OCI-LY3 (cell line): ENCODE results near the gene NUP85.
A peak's percentile ranks its signal among the peaks of the same experiment; 100 is the strongest.
"Not testable (repeated sequence)": the region's sequence is repeated elsewhere in the genome, so short reads cannot be mapped to it uniquely, and the experiment has no call there.

Source experiments
- H2AFZ ChIP-seq: fragments of 200-600, 300-600 bp; shearing (Covaris generic); 2 replicates; pipeline ENCODE4 v1.6.0; 2014; ENCODE audit warnings: antibody characterized with exemption, low read depth, low read length
- H3K27ac ChIP-seq: fragments of 200-600, 300-600 bp; sonication (generic); 2 replicates; pipeline ENCODE4 v1.5.1; 2014; ENCODE audit warnings: mild to moderate bottlenecking, low read length, moderate library complexity, mixed read lengths
- H3K27me3 ChIP-seq: fragments of 200-600, 300-600 bp; sonication (generic); 2 replicates; pipeline ENCODE4 v1.6.1; 2014; ENCODE audit warnings: low read depth, low read length, mixed read lengths
- H3K36me3 ChIP-seq: fragments of 200-600, 300-600 bp; sonication (generic); replicated peaks from 2 replicates; pipeline ENCODE3; 2014; ENCODE audit warnings: low read depth, low read length, mixed read lengths
- H3K4me1 ChIP-seq: fragments of 300-600, 200-600 bp; sonication (generic); 2 replicates; pipeline ENCODE4 v1.6.1; 2014; ENCODE audit warnings: low read length, mixed read lengths
- H3K4me2 ChIP-seq: fragments of 200-600, 300-600 bp; sonication (generic); 2 replicates; pipeline ENCODE4 v1.6.1; 2014; ENCODE audit warnings: low read length, mixed read lengths
- H3K4me3 ChIP-seq: fragments of 300-600, 200-600 bp; sonication (generic); 2 replicates; pipeline ENCODE4 v1.5.1; 2014; ENCODE audit warnings: antibody characterized with exemption, mild to moderate bottlenecking, low read length, moderate library complexity
- H3K79me2 ChIP-seq: fragments of 300-600, 200-600 bp; shearing (Covaris generic); 2 replicates; pipeline ENCODE4 v1.6.1; 2014; ENCODE audit warnings: mild to moderate bottlenecking, low read length, mixed read lengths
- H3K9ac ChIP-seq: fragments of 300-600, 200-600 bp; shearing (Covaris generic); 2 replicates; pipeline ENCODE4 v1.6.0; 2014; ENCODE audit warnings: mild to moderate bottlenecking, low read length, moderate library complexity
- H3K9me3 ChIP-seq: fragments of 200-600, 300-600 bp; shearing (Covaris generic); 2 replicates; pipeline ENCODE4 v1.6.1; 2014; ENCODE audit warnings: low read length, mixed read lengths; ENCODE audit not compliant: insufficient read depth
- H4K20me1 ChIP-seq: fragments of 200-600, 300-600 bp; sonication (generic); 2 replicates; pipeline ENCODE4 v1.6.1; 2016; ENCODE audit warnings: low read length, mixed read lengths; ENCODE audit not compliant: insufficient read depth
- EZH2phosphoT487 ChIP-seq: fragments of 200-600 bp; shearing (Covaris generic); IDR thresholded peaks from 2 replicates; pipeline ENCODE4 v1.6.1; 2018; ENCODE audit warnings: antibody characterized with exemption, mixed run types, low read depth
- TF ChIP-seq, protein P1 (sequence below): fragments of 200-600, 300-600 bp; sonication (generic); IDR thresholded peaks from 2 replicates; pipeline ENCODE4 v1.5.1; 2014; ENCODE audit warnings: antibody characterized with exemption, low read length, low read depth

The NUP85 gene

DNA sequence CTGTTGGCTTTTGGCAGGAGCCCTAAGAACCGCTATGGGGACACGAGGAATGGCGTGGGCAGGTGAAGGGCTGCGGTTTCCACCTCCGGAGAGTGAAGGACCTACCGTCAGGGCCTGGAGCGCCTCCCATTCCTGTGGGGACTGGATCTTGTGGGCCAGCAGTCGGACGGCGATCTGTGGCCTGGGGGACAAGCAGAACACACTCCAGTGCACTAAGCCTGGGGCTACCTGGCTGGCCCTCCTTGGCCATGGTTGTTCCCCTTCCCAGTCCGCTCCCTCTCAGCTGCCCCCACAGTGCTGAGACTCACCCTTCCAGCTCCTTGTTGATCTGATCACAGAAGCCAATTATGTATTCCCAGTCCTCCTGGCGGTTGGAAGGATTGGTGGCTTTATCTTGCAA is 40.9 kb downstream of the NUP85 start:
- H3K27ac ChIP-seq = no peak overlapping the region
- H3K36me3 ChIP-seq = peaks cover 40% of the 10 kb centered on the region

DNA sequence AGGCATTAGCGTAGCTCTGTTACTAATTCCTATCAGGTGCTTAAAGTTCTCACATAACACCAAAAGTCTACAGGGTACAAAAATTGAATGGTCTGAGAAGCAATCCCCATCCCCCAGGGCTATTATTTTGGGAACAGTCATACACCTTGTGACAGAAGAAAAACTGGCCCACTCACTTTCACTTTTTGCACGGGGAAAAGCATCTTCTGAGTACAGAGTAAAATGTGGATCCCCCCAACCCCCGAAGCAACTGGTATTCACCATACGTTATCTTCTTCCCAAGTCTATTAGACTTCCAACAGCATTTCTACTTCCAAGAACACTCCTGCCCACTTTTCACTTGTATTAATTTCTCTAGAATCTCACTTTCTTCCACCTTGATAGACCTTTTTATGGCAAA is 44.1 kb downstream of the NUP85 start:
- TF ChIP-seq EZH2phosphoT487 = no peak
- TF ChIP-seq, protein P1, sequence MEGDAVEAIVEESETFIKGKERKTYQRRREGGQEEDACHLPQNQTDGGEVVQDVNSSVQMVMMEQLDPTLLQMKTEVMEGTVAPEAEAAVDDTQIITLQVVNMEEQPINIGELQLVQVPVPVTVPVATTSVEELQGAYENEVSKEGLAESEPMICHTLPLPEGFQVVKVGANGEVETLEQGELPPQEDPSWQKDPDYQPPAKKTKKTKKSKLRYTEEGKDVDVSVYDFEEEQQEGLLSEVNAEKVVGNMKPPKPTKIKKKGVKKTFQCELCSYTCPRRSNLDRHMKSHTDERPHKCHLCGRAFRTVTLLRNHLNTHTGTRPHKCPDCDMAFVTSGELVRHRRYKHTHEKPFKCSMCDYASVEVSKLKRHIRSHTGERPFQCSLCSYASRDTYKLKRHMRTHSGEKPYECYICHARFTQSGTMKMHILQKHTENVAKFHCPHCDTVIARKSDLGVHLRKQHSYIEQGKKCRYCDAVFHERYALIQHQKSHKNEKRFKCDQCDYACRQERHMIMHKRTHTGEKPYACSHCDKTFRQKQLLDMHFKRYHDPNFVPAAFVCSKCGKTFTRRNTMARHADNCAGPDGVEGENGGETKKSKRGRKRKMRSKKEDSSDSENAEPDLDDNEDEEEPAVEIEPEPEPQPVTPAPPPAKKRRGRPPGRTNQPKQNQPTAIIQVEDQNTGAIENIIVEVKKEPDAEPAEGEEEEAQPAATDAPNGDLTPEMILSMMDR = no peak
- H3K9ac ChIP-seq = peak overlapping the region; percentile 50; the same call in 1 of the 2 replicates
- peak overlapping the region; percentile 62; the same call in 1 of the 2 replicates for H3K4me3 ChIP-seq
- H3K4me1 ChIP-seq = peaks cover 49% of the 10 kb centered on the region
- peaks cover 43% of the 10 kb centered on the region for H3K79me2 ChIP-seq
- H3K36me3 ChIP-seq = peaks cover 18% of the 10 kb centered on the region
- H3K27ac ChIP-seq = peak overlapping the region; percentile 79
- H2AFZ ChIP-seq = no peak overlapping the region
- H3K9me3 ChIP-seq = no peaks in the 10 kb centered on the region
- H4K20me1 ChIP-seq = no peaks in the 10 kb centered on the region
- H3K27me3 ChIP-seq = no peaks in the 10 kb centered on the region
- peak overlapping the region; percentile 73 for H3K4me2 ChIP-seq

More for the DNA sequence above, 40.9 kb downstream of the NUP85 start:
- no peak overlapping the region for H3K4me3 ChIP-seq
- H3K9ac ChIP-seq = no peak overlapping the region
- TF ChIP-seq, protein P1 = no peak
- no peak for TF ChIP-seq EZH2phosphoT487
- no peaks in the 10 kb centered on the region for H3K9me3 ChIP-seq
- H4K20me1 ChIP-seq = no peaks in the 10 kb centered on the region
- H3K79me2 ChIP-seq = peaks cover 35% of the 10 kb centered on the region
- no peak overlapping the region for H3K4me2 ChIP-seq
- H3K4me1 ChIP-seq = peaks cover 70% of the 10 kb centered on the region
- H3K27me3 ChIP-seq = no peaks in the 10 kb centered on the region
- H2AFZ ChIP-seq = no peak overlapping the region

DNA sequence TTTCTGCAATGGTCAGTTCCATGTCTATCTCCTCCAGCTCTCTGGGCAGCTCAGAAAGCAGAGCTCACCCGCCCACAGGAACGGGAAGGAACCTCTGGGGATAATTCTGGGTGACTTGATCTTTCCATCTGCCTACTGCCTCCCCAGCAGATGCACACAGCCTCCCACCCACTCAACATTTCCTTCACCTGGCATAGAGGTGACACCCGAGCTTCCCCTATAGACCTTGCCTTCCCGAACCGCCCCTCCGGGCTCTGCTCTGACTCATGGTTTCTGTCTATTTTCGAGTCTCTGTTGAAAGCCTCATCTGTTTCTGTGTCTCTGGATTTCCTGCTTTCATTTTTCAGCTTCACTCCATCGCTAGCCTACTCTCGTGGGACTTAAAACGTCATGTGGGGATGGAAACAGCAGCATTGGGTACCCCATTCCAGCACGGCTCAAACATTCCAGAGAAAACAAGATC is 44.6 kb downstream of the NUP85 start:
- peak overlapping the region; percentile 62 for H3K4me3 ChIP-seq
- H3K27me3 ChIP-seq = no peaks in the 10 kb centered on the region
- H3K9ac ChIP-seq = peak overlapping the region; percentile 50; the same call in 1 of the 2 replicates
- peak overlapping the region; percentile 73 for H3K4me2 ChIP-seq
- H3K9me3 ChIP-seq = no peaks in the 10 kb centered on the region
- peaks cover 44% of the 10 kb centered on the region for H3K4me1 ChIP-seq
- H3K79me2 ChIP-seq = peaks cover 43% of the 10 kb centered on the region
- no peak for TF ChIP-seq EZH2phosphoT487
- TF ChIP-seq, protein P1 = no peak
- H2AFZ ChIP-seq = no peak overlapping the region
- H4K20me1 ChIP-seq = no peaks in the 10 kb centered on the region
- H3K36me3 ChIP-seq = peaks cover 14% of the 10 kb centered on the region
- peak overlapping the region; percentile 79 for H3K27ac ChIP-seq

DNA sequence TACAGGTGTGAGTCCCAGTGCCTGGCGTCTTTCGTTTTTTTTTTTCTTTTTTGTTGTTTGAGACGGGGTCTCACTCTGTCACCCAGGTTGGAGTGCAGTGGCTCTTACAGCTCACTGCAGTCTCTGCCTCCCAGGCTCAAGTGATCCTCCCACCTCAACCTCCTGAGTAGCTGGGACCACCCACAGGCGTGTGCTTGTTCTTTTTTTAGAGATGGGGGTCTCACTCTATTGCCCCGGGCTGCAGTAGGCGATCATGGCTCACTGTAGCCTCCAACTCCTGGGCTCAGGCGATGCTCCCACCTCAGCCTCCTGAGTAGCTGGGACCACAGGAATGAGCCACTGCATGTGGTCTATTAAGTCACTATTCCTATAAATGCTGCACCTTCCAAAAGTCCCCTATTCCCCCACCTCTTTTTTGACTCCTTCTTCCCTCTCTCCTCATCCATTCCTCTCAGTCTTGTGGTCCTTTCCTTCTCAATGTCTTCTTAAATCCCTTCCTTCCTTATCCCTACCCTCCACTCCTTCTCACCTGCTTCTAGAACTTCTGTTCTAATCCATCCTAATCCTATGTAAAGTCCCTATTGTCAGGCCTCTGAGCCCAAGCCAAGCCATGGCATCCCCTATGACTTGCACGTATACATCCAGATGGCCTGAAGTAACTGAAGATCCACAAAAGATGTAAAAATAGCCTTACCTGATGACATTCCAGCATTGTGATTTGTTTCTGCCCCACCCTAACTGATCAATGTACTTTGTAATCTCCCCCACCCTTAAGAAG is 46.7 kb downstream of the NUP85 start:
- no peak overlapping the region for H2AFZ ChIP-seq
- H3K79me2 ChIP-seq = peaks cover 40% of the 10 kb centered on the region
- peaks cover 34% of the 10 kb centered on the region for H3K4me1 ChIP-seq
- H3K4me2 ChIP-seq = peak overlapping the region; percentile 73
- H4K20me1 ChIP-seq = no peaks in the 10 kb centered on the region
- peak overlapping the region; percentile 79 for H3K27ac ChIP-seq
- TF ChIP-seq, protein P1 = no peak
- TF ChIP-seq EZH2phosphoT487 = no peak
- H3K36me3 ChIP-seq = no peaks in the 10 kb centered on the region
- peak overlapping the region; percentile 38; the same call in 1 of the 2 replicates for H3K4me3 ChIP-seq
- H3K9ac ChIP-seq = peak overlapping the region; percentile 36; the same call in 1 of the 2 replicates
- H3K27me3 ChIP-seq = no peaks in the 10 kb centered on the region
- no peaks in the 10 kb centered on the region for H3K9me3 ChIP-seq

DNA sequence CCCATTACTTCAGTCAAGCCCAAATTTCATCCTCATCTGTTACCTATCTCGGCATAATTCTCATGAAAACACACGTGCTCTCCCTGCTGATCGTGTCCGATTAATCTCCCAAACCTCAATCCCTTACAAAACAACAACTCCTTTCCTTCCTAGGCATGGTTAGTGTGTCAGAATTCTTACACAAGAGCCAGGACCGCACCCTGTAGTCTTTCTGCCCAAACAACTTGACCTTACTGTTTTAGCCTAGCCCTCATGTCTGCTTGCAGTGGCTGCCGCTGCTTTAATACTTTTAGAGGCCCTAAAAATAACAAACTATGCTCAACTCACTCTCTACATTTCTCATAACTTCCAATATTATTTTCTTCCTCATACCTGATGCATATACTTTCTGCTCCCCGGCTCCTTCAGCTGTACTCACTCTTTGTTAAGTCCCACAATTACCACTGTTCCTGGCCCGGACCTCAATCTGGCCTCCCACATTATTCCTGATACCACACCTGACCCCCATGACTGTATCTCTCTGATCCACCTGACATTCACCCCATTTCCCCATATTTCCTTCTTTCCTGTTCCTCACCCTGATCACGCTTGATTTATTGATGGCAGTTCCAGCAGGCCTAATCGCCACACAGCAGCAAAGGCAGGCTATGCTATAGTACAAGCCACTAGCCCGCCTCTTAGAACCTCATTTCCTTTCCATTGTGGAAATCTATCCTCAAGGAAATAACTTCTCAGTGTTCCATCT is 50.6 kb downstream of the NUP85 start:
- Histone ChIP-seq H3K79me2 (peaks cover 43% of the 10 kb centered on the region), H3K4me1 (peaks cover 23% of the 10 kb centered on the region)
- H3K36me3 ChIP-seq, H3K27me3 ChIP-seq, H4K20me1 ChIP-seq, H3K9ac ChIP-seq, H2AFZ ChIP-seq, H3K4me2 ChIP-seq, H3K27ac ChIP-seq, H3K4me3 ChIP-seq, H3K9me3 ChIP-seq: not testable (repeated sequence)

DNA sequence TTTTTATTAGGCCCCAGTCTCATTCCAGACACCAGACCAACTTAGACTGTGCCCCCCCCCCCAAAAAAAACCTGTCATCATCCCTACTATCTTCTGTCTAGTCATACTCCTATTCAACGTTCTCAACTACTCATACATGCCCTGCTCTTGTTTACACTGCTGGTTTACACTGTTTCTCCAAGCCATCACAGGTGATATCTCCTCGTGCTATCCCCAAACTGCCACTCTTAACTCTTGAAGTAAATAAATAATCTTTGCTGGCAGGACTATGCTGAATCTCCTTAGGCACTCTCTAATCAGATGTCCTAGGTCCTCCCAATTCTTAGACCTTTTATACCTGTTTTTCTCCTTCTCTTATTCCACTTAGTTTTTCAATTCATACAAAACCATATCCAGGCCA is 51.7 kb downstream of the NUP85 start:
- not testable (repeated sequence) for H2AFZ ChIP-seq, H3K27me3 ChIP-seq, H3K36me3 ChIP-seq, H3K4me3 ChIP-seq, H3K9me3 ChIP-seq, H3K27ac ChIP-seq, H3K4me2 ChIP-seq, H3K9ac ChIP-seq, H4K20me1 ChIP-seq
- H3K79me2 ChIP-seq = peaks cover 44% of the 10 kb centered on the region
- H3K4me1 ChIP-seq = peaks cover 12% of the 10 kb centered on the region
